Testis (tissue), 3 donors: ENCODE measurements around the gene GRIK4. TPM values are rescaled to one million over a fixed set of nuclear protein-coding genes. Genes with fewer than 3 reads are reported as not detected.
"Not testable (repeated sequence)": the region's sequence is repeated elsewhere in the genome, so short reads cannot be mapped to it uniquely, and the experiment has no call there.

Experiments used
- DNase-seq: peaks from one replicate; pipeline ENCODE4 v3.0.0-alpha.2; 2019
- H3K27ac ChIP-seq, 2 donors: fragments of 200-600 bp; sonication (generic); one replicate each; pipeline ENCODE4 v1.5.1; 2019
- H3K27me3 ChIP-seq: fragments of 200-600 bp; sonication (generic); one replicate; pipeline ENCODE4 v1.5.1; 2019
- H3K36me3 ChIP-seq: fragments of 200-600 bp; sonication (generic); one replicate; pipeline ENCODE4 v1.5.1; 2017; ENCODE audit warnings: low read depth; ENCODE audit errors: missing control alignments
- H3K4me1 ChIP-seq: fragments of 200-600 bp; sonication (generic); one replicate; pipeline ENCODE4 v1.5.1; 2019
- H3K4me3 ChIP-seq, 2 donors: fragments of 200-600 bp; sonication (generic); one replicate each; pipeline ENCODE4 v1.5.1; 2017 to 2019
- H3K9me3 ChIP-seq: fragments of 200-600 bp; sonication (generic); one replicate; pipeline ENCODE4 v1.5.1; 2017
- POLR2A ChIP-seq: fragments of 450-650 bp; IDR thresholded peaks from one replicate; pipeline ENCODE4 v1.6.1; 2017; ENCODE audit warnings: antibody characterized with exemption, mild to moderate bottlenecking, moderate library complexity
- WGBS, 2 donors: methylation state at CpG; one replicate each; pipeline ENCODE4 v1.1.5; 2018; 5-methylcytosine and 5-hydroxymethylcytosine counted together
- intact Hi-C: fragments of 100-400 bp; cut with DNase I; formaldehyde crosslinking; loops from one replicate; pipeline ENCODE4 v1.15.1; 2023; ENCODE audit warnings: low total_unique reads
- polyA plus RNA-seq: library from polyadenylated mRNA; stranded (reverse); fragments of 350-450 nt; fragmentation: Illumina TruSeq; extraction: RNeasy Lipid Tissue Mini Kit (QIAGEN cat#74804); gene quantifications from one replicate; pipeline ENCODE4 v1.2.3, GENCODE V29; 2014; ENCODE audit warnings: low read depth, low replicate concordance; ENCODE audit not compliant: insufficient read depth
- total RNA-seq, 2 donors: library from RNA; depleted of rRNA; stranded (reverse); fragments of >200 nt; gene quantifications; one replicate each; pipeline ENCODE4 v1.2.3, GENCODE V29; 2016
- TF ChIP-seq, protein P1 (sequence below), 3 experiments: fragments of 450-650 bp in 2 of 3; fragments of 200-600 bp in 1 of 3; sonication (generic) in 1 of 3; IDR thresholded peaks; one replicate each; pipeline ENCODE4 v1.5.1; 2016 to 2019; ENCODE audit warnings: antibody characterized with exemption in 3 of 3, mild to moderate bottlenecking in 2 of 3, moderate library complexity in 1 of 3

The GRIK4 gene
- total and polyA plus RNA-seq, 3 donors from 2014 or later = 2.6 to 3.0 (median 2.6) TPM

DNA sequence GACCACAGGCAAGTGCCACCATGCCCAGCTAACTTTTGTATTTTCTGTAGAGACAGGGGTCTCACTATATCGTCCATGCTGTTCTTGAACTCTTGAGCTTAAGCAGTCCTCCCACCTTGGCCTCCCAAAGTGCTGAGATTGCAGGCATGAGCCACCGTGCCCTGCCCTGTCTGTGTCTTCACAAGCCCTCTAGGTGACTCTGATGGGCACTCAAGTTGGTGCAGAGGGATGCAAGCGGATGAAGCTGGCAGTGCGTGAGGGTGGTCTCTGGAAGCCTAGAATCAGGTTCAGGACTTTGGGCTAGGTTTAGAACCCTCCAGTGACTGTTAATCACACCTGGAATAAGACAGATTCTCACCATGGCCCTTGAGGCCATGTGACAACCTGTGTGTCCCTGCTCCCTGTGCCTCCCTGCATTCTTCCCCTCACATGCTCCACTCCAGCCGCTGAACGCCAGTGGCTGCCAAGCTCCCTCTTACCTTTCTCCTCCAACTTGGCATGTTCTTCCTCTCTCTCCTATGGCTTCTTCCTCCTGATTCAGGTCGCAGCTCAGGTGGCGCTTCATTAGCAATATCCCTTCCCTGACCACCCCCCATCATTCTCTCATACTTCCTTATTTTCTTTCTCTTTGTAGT, 270.1 kb downstream of the GRIK4 start:
- 92 to 97% methylated on average over 8 of the region's 8 CpGs for WGBS, 2 donors
- intact Hi-C loops = no loop called here
- no peaks in the 10 kb centered on the region for H3K9me3 ChIP-seq
- no peaks in the 10 kb centered on the region for H3K27me3 ChIP-seq
- no peak for TF ChIP-seq POLR2A
- TF ChIP-seq, protein P1, sequence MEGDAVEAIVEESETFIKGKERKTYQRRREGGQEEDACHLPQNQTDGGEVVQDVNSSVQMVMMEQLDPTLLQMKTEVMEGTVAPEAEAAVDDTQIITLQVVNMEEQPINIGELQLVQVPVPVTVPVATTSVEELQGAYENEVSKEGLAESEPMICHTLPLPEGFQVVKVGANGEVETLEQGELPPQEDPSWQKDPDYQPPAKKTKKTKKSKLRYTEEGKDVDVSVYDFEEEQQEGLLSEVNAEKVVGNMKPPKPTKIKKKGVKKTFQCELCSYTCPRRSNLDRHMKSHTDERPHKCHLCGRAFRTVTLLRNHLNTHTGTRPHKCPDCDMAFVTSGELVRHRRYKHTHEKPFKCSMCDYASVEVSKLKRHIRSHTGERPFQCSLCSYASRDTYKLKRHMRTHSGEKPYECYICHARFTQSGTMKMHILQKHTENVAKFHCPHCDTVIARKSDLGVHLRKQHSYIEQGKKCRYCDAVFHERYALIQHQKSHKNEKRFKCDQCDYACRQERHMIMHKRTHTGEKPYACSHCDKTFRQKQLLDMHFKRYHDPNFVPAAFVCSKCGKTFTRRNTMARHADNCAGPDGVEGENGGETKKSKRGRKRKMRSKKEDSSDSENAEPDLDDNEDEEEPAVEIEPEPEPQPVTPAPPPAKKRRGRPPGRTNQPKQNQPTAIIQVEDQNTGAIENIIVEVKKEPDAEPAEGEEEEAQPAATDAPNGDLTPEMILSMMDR (IDR thresholded peaks at IDR 0.05) = no peak
- no peak for DNase-seq
- H3K4me1 ChIP-seq = no peaks in the 10 kb centered on the region
- no peak overlapping the region for H3K27ac ChIP-seq
- no peaks in the 10 kb centered on the region for H3K36me3 ChIP-seq
- no peak overlapping the region for H3K4me3 ChIP-seq

DNA sequence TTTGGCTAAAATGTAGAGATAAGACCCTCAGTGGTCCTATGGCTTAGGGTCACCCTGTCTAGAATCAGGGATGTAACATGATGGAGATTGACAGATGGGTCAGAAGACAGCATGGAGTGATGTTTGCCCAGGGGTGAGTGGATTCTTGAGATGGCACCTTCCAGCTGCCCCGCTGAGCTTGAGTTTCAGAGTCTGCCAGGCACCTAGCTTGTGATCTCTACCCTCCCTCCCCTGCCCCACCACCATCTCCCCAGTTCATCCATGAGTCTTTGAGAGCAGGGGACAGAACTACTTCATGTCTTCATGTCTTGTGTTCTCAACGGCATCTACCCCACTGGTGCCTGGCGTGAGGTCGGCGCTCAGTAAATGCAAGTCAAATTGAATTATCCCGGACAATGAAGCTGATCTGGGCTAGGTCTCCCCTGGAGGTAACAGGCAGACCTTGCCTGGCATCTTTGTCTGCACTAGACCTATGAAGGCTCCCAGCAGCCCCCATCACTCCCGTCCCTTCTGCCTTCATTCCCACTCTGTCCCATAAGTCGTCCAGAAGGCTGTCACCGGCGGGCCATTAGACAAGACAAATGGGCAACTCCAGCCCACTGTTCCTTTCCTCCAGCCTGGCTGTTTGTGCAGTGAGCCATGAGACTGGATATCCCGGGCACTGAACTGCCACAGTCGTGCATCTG, 273.2 kb downstream of the GRIK4 start:
- TF ChIP-seq POLR2A = no peak
- TF ChIP-seq, protein P1 (IDR thresholded peaks at IDR 0.05) = no peak
- Histone ChIP-seq H3K9me3 (no peaks in the 10 kb centered on the region), H3K36me3 (no peaks in the 10 kb centered on the region), H3K27ac (no peak overlapping the region), H3K27me3 (no peaks in the 10 kb centered on the region), H3K4me1 (no peaks in the 10 kb centered on the region), H3K4me3 (no peak overlapping the region)
- WGBS, 2 donors = 74 to 76% methylated on average over 12 of the region's 12 CpGs
- intact Hi-C loops = no loop called here
- no peak for DNase-seq

DNA sequence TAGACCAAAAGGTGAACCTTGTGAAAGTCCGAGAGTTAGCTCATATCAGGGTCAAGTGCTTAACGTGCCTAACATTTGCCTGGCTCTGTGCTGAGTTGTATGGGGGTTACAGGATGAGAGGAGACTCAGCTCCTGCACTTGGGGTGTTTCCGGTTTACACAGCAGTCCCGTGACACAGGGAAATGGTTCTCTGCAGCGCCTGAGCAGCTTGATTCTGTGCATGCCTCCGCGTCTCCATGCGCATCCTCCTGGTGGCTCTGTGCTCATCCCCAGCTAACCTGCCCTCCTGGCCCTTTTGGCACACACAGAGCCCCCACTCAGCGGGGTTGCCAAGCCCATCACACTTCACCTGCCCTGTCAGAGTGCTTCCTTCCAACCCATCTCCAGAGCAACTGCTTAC, 274.0 kb downstream of the GRIK4 start:
- Histone ChIP-seq H3K4me1 (no peaks in the 10 kb centered on the region), H3K4me3 (no peak overlapping the region), H3K27ac (no peak overlapping the region), H3K36me3 (no peaks in the 10 kb centered on the region), H3K27me3 (no peaks in the 10 kb centered on the region), H3K9me3 (no peaks in the 10 kb centered on the region)
- WGBS, 2 donors = 80 to 85% methylated on average over 7 to 9 of the region's 9 CpGs
- DNase-seq = no peak
- TF ChIP-seq, protein P1 (IDR thresholded peaks at IDR 0.05) = no peak
- no peak for TF ChIP-seq POLR2A
- intact Hi-C loops = no loop called here

DNA sequence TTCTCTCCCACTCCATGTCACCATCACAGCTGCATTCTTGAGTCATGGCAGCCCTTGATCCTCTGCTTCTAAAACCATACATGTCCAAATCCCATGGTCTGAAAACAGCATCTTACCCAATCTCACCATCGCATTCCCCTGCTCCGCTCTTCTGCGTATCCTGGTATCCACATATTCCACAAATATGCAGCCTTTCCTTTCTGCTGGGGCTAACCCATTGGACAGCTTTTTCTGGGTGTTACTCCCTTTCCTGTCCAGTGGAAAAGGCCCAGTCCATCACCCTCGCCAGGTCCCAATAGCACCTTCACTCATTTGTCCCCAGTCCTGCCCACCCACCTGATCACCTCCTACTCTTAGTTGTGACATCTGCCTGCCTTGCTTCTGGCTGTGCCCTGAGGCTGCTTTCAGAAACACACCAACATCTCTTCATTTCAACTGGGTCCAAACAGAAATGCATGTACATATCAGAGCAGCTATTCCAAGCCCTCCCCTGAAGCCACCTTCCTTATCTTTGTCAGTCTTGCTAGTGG, 274.7 kb downstream of the GRIK4 start:
- WGBS, 2 donors = 94 to 99% methylated on average over 4 of the region's 4 CpGs
- H3K27ac ChIP-seq = no peak overlapping the region
- DNase-seq = no peak
- H3K27me3 ChIP-seq = no peaks in the 10 kb centered on the region
- H3K9me3 ChIP-seq = no peaks in the 10 kb centered on the region
- no peaks in the 10 kb centered on the region for H3K36me3 ChIP-seq
- no peak overlapping the region for H3K4me3 ChIP-seq
- H3K4me1 ChIP-seq = no peaks in the 10 kb centered on the region
- TF ChIP-seq, protein P1 (IDR thresholded peaks at IDR 0.05) = no peak
- TF ChIP-seq POLR2A = no peak
- intact Hi-C loops = no loop called here

DNA sequence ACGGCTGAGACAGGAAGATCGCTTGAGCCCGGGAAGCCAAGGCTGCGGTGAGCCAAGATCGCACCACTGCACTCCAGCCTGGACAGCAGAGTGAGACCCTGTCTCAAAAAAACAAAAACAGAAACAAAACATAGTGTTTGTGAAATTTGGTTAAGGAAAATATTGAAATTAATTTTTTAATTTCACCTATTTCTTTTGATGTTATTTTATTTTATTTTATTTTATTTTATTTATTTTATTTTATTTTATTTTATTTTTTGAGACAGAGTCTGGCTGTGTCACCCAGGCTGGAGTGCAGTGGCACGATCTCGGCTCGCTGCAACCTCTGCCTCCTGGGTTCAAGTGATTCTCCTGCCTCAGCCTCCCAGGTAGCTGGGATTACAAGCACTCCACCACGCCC, 275.7 kb downstream of the GRIK4 start:
- intact Hi-C loops, H3K27me3 ChIP-seq, H3K4me1 ChIP-seq, H3K9me3 ChIP-seq, H3K27ac ChIP-seq, H3K36me3 ChIP-seq, DNase-seq, H3K4me3 ChIP-seq: not testable (repeated sequence)
- 83 to 85% methylated on average over 9 of the region's 9 CpGs for WGBS, 2 donors
